K562 (cell line): ENCODE data around the gene SHISAL1.

Experiments used
- L3MBTL2 ChIP-seq: fragments of 450-650 bp; IDR thresholded peaks from 2 replicates; pipeline ENCODE4 v1.6.1; 2016; ENCODE audit warnings: mild to moderate bottlenecking, moderate library complexity
- PHF21A ChIP-seq: fragments of 450-650 bp; IDR thresholded peaks from 2 replicates; pipeline ENCODE4 v1.6.1; 2017; ENCODE audit warnings: low read depth, borderline replicate concordance
- SNRNP70 ChIP-seq: fragments of 200-400 bp; formaldehyde crosslinking; optimal IDR thresholded peaks from 2 replicates; pipeline ENCODE3; 2017; ENCODE audit warnings: low read depth, low read length

GRCh38 chr22:44221710-44222475, 90.9 kb downstream of the SHISAL1 start:
- TF ChIP-seq PHF21A: no peak
- TF ChIP-seq L3MBTL2: no peak
- no peak for TF ChIP-seq SNRNP70
